ENCODE results near the gene ZNF41.
"Not testable (repeated sequence)": the region's sequence is repeated elsewhere in the genome, so short reads cannot be mapped to it uniquely, and the experiment has no call there.

The ZNF41 gene
- 8.8 to 21.1 (median 15.3) reads per million in 3 donors for total RNA-seq

DNA sequence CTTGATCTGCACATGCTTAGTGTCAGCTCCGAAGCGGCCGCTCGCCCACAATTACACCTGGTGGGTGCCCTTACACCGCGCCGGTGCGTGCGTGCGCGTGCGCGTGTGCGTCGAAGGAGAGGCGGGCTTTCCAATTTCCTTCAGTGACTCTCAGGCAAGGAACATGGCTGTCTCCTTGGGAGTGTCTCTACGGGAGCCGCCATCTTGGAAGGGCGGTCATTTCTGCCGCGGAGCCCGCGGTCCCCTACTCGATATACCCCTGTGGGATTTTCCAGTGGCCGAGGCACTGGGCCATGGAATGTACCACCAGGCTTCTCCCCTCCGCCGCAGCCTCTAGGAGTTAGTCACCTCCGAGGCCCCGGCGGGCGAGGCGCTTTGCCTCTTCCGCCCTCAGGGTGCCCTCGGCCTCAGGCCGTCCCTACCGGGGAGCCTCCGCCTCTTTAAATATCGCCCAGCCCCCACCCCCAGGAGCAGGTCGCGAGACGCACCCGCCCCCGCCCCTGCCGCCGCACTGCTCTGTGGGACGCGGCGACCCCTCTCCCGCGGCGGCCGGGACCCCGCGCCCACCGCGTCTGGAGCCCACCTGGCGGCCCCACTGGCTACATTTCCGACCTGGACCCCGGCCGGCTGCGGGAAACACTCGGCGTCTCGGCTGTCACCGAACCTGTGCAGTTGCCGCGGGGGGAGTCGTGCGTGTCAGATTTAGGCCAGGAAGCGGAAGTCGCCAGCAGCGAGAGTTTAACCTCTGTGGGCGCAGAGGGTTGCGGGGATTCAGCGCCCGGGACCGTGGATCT is at the start of gene ZNF41:
TSS of gene ZNF41 (minus strand) at position 711 of the 794 bp plus-strand sequence. CDS start 15,741 bp downstream, outside the sequence.
- Histone ChIP-seq H3K27ac (ENCODE audit: insufficient read depth, low read length, poor library complexity, severe bottlenecking) (peak within 1 kb of the TSS; percentile 87), H3K4me1 (ENCODE audit: control insufficient read depth, insufficient read depth, low read length, poor library complexity, severe bottlenecking) (peaks cover 4% of the 10 kb centered on the region), H3K27me3 (replicated peaks; ENCODE audit: control insufficient read depth, insufficient read depth, low read length, poor library complexity, severe bottlenecking) (no peaks in the 10 kb centered on the region), H3K4me3 (ENCODE audit: insufficient read depth, low read depth, low read length, poor library complexity, severe bottlenecking) (peak within 1 kb of the TSS; percentile 73), H3K9me3 (ENCODE audit: control insufficient read depth, low read length) (no peaks in the 10 kb centered on the region), H3K36me3 (ENCODE audit: control insufficient read depth, insufficient read depth, low read length) (no peaks in the 10 kb centered on the region)
- DNase-seq: peak; percentile 62 to 73 (median 72)

DNA sequence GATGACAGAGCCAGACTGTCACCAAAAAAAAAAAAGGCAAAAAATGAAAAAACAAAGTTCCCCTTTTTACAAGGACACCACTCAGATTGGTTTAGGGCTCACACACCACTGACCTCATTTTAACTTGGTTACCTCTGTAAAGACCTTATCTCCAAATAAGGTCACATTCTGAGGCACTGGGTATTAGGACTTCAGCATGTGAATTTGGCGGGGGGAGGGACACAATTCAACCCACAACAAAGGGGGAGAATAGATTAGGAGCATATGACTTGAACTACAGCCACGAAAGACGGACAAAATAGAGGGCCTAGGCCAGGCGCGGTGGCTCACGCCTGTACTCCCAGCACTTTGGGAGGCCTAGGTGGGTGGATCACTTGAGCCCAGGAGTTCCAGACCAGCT is 47.0 kb upstream of the ZNF41 start:
- H3K9me3 ChIP-seq (ENCODE audit: control insufficient read depth, low read length): no peaks in the 10 kb centered on the region
- no peaks in the 10 kb centered on the region for H3K36me3 ChIP-seq (ENCODE audit: control insufficient read depth, insufficient read depth, low read length)
- DNase-seq: no peak
- H3K4me3 ChIP-seq (ENCODE audit: insufficient read depth, low read depth, low read length, poor library complexity, severe bottlenecking): no peak overlapping the region
- no peaks in the 10 kb centered on the region for H3K4me1 ChIP-seq (ENCODE audit: control insufficient read depth, insufficient read depth, low read length, poor library complexity, severe bottlenecking)
- H3K27me3 ChIP-seq (replicated peaks; ENCODE audit: control insufficient read depth, insufficient read depth, low read length, poor library complexity, severe bottlenecking): no peaks in the 10 kb centered on the region
- H3K27ac ChIP-seq (ENCODE audit: insufficient read depth, low read length, poor library complexity, severe bottlenecking): no peak overlapping the region

DNA sequence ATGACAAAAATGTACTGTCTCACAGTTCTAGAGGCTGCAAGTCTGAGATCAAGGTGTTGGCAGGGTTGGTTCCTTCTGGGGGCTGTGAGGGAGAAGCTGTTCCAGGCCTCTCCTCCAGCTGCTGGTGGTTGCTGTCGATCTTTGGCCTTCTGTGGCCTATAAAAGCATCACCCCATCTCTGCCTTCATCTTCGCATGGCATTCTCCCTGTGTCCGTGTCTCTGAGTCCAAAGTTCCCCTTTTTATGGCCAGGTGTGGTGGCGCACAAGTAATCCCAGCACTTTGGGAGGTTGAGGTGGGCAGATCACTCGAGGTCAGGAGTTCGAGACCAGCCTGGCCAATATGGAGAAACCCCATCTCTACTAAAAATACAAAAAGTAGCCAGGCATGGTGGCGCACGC is 46.5 kb upstream of the ZNF41 start:
- no peaks in the 10 kb centered on the region for H3K36me3 ChIP-seq (ENCODE audit: control insufficient read depth, insufficient read depth, low read length)
- H3K4me3 ChIP-seq (ENCODE audit: insufficient read depth, low read depth, low read length, poor library complexity, severe bottlenecking): no peak overlapping the region
- DNase-seq: no peak
- H3K27me3 ChIP-seq (replicated peaks; ENCODE audit: control insufficient read depth, insufficient read depth, low read length, poor library complexity, severe bottlenecking): no peaks in the 10 kb centered on the region
- H3K9me3 ChIP-seq (ENCODE audit: control insufficient read depth, low read length): no peaks in the 10 kb centered on the region
- no peaks in the 10 kb centered on the region for H3K4me1 ChIP-seq (ENCODE audit: control insufficient read depth, insufficient read depth, low read length, poor library complexity, severe bottlenecking)
- no peak overlapping the region for H3K27ac ChIP-seq (ENCODE audit: insufficient read depth, low read length, poor library complexity, severe bottlenecking)

DNA sequence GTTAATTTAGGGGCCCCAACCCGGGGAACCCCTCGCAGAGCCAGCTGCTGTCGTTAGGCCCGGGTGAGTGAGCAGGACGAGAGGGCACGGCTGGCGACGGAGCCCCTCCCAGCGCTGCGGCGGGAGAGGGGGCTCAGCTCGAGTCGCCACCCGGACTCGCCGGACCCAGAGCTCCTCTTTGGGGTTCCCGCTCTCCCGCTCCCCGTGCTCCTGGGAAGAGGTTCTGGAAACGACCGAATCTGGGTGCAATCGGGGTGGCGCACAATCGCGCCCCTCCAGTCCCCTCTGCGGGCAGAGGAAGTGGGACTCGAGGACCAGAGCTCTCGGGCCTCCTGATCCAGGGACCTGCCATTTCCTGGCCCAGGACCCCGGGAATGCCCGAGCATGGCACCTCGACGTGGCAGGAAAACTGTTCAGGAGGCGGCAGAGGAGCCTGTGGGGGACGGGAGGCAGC is 40.7 kb upstream of the ZNF41 start:
- H3K4me3 ChIP-seq (ENCODE audit: insufficient read depth, low read depth, low read length, poor library complexity, severe bottlenecking): peak overlapping the region; percentile 56
- no peak overlapping the region for H3K27ac ChIP-seq (ENCODE audit: insufficient read depth, low read length, poor library complexity, severe bottlenecking)
- no peak for DNase-seq
- H3K4me1 ChIP-seq (ENCODE audit: control insufficient read depth, insufficient read depth, low read length, poor library complexity, severe bottlenecking): peaks cover 5% of the 10 kb centered on the region
- no peaks in the 10 kb centered on the region for H3K36me3 ChIP-seq (ENCODE audit: control insufficient read depth, insufficient read depth, low read length)
- H3K27me3 ChIP-seq (replicated peaks; ENCODE audit: control insufficient read depth, insufficient read depth, low read length, poor library complexity, severe bottlenecking): no peaks in the 10 kb centered on the region
- no peaks in the 10 kb centered on the region for H3K9me3 ChIP-seq (ENCODE audit: control insufficient read depth, low read length)

DNA sequence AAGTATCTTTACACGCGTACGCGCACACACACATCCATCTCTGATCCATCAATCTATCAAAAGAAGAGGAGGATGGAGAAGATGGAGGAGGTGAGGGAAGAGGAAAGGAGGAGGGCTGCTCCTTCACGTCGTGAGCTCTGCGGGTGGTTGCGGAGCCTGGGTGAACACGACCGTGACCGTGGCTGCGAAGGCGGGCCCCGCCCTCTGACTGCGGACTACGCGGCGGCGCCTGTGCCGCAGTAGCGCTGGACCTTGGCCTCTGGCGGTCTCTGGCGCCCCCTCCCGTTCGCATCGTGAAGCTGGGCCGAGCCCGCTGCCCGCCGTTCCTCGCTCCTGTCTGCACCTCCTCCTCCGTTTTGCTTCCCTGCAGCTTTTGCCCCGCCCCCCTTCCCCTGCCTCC is 40.3 kb upstream of the ZNF41 start:
- peak; percentile 58 to 72 (median 62) for DNase-seq
- no peak overlapping the region for H3K27ac ChIP-seq (ENCODE audit: insufficient read depth, low read length, poor library complexity, severe bottlenecking)

DNA sequence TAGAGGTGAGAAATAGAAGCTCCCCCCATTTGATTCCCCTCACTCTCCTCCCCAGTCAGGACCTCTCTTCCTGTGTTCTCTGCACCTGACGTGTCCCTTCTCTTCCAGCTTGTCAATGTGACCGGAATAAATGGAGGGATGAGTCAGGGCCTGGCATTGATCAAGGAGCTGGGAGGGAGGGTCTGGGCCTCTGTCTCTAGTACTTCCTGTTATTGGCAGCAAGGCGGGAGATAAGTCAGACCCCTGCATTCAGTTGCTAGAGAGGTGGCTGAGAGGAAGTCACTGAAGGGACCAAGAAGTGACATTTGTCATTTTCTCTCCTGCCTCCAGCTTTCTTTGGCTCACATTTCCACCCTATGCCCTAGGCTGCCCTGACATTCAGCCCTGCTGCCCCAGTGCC is 35.1 kb upstream of the ZNF41 start:
- H3K36me3 ChIP-seq (ENCODE audit: control insufficient read depth, insufficient read depth, low read length): no peaks in the 10 kb centered on the region
- no peak for DNase-seq
- no peaks in the 10 kb centered on the region for H3K27me3 ChIP-seq (replicated peaks; ENCODE audit: control insufficient read depth, insufficient read depth, low read length, poor library complexity, severe bottlenecking)

More for the DNA sequence above, 40.3 kb upstream of the ZNF41 start:
- Histone ChIP-seq H3K4me3 (ENCODE audit: insufficient read depth, low read depth, low read length, poor library complexity, severe bottlenecking) (peak overlapping the region; percentile 56), H3K36me3 (ENCODE audit: control insufficient read depth, insufficient read depth, low read length) (no peaks in the 10 kb centered on the region), H3K9me3 (ENCODE audit: control insufficient read depth, low read length) (no peaks in the 10 kb centered on the region), H3K27me3 (replicated peaks; ENCODE audit: control insufficient read depth, insufficient read depth, low read length, poor library complexity, severe bottlenecking) (no peaks in the 10 kb centered on the region), H3K4me1 (ENCODE audit: control insufficient read depth, insufficient read depth, low read length, poor library complexity, severe bottlenecking) (peaks cover 5% of the 10 kb centered on the region)

DNA sequence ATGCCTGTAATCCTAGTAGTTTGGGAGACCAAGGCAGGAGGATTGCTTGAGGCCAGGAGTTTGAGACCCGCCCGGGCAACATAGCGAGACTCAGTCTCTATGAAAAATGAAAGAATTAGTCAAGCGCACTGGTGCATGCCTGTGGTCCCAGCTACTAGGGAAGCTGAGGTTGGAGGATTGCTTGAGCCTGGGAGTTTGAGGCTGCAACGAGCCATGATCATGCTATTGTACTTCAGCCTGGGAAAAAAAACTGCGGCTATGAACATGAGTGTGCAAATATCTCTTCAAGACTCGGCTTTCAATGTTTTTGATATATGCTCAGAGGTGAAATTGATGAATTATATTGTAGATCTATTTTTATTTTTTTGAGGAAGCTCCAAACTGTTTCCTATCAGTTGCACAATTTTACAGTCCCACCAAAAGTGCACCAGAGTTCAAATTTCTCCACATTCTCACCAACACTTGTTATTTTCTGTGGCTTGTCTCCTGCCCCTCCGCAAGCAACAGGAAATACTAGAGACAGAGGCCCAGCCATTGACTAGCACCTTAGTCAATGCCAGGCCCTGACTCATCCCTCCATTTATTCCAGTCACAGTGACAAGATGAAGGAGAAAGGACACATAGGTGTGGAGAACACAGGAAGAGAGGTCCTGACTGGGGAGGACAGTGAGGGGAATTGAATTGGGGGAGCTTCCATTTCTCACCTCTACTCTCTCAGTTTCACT is 33.1 kb upstream of the ZNF41 start:
- Histone ChIP-seq H3K9me3 (ENCODE audit: control insufficient read depth, low read length) (no peaks in the 10 kb centered on the region), H3K36me3 (ENCODE audit: control insufficient read depth, insufficient read depth, low read length) (no peaks in the 10 kb centered on the region), H3K27ac (ENCODE audit: insufficient read depth, low read length, poor library complexity, severe bottlenecking) (no peak overlapping the region), H3K4me3 (ENCODE audit: insufficient read depth, low read depth, low read length, poor library complexity, severe bottlenecking) (no peak overlapping the region), H3K27me3 (replicated peaks; ENCODE audit: control insufficient read depth, insufficient read depth, low read length, poor library complexity, severe bottlenecking) (no peaks in the 10 kb centered on the region), H3K4me1 (ENCODE audit: control insufficient read depth, insufficient read depth, low read length, poor library complexity, severe bottlenecking) (no peaks in the 10 kb centered on the region)
- DNase-seq: no peak

More for the DNA sequence above, 35.1 kb upstream of the ZNF41 start:
- Histone ChIP-seq H3K4me3 (ENCODE audit: insufficient read depth, low read depth, low read length, poor library complexity, severe bottlenecking) (no peak overlapping the region), H3K27ac (ENCODE audit: insufficient read depth, low read length, poor library complexity, severe bottlenecking) (no peak overlapping the region), H3K9me3 (ENCODE audit: control insufficient read depth, low read length) (no peaks in the 10 kb centered on the region), H3K4me1 (ENCODE audit: control insufficient read depth, insufficient read depth, low read length, poor library complexity, severe bottlenecking) (no peaks in the 10 kb centered on the region)

DNA sequence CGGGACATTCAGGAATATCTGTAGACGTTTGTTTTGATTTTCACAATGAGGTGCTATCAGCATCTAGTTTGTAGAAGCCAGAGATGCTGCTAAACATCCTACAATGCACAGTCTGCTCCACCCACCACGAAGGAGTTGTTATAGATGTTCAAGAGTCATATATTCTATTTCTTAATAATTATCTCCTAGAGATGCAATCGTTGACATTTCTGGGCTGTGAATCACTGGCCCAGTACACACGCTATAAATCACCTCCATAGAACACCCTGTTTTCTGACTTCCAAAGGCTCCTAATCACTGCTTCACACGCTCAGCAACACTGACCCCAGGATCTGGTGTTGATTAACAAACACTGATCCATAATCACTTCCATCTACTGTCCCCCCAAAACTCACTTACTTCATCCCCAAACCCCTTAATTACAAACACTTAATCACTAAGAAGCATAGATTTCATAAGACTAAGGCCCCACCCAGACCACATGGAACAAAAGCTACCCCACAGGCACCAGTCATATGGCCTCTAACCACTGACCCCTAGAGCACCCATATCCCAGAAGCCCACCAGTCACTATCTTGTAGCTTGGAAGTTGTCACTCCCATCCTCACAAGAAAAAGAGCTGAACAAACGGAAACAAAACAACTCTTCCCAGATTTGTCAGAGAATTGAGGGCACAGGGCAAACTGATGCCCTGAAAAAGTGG is 31.7 kb upstream of the ZNF41 start:
- H3K9me3 ChIP-seq (ENCODE audit: control insufficient read depth, low read length): no peaks in the 10 kb centered on the region
- no peaks in the 10 kb centered on the region for H3K27me3 ChIP-seq (replicated peaks; ENCODE audit: control insufficient read depth, insufficient read depth, low read length, poor library complexity, severe bottlenecking)
- H3K27ac ChIP-seq (ENCODE audit: insufficient read depth, low read length, poor library complexity, severe bottlenecking): no peak overlapping the region
- H3K4me1 ChIP-seq (ENCODE audit: control insufficient read depth, insufficient read depth, low read length, poor library complexity, severe bottlenecking): no peaks in the 10 kb centered on the region
- DNase-seq: no peak
- no peaks in the 10 kb centered on the region for H3K36me3 ChIP-seq (ENCODE audit: control insufficient read depth, insufficient read depth, low read length)
- no peak overlapping the region for H3K4me3 ChIP-seq (ENCODE audit: insufficient read depth, low read depth, low read length, poor library complexity, severe bottlenecking)

DNA sequence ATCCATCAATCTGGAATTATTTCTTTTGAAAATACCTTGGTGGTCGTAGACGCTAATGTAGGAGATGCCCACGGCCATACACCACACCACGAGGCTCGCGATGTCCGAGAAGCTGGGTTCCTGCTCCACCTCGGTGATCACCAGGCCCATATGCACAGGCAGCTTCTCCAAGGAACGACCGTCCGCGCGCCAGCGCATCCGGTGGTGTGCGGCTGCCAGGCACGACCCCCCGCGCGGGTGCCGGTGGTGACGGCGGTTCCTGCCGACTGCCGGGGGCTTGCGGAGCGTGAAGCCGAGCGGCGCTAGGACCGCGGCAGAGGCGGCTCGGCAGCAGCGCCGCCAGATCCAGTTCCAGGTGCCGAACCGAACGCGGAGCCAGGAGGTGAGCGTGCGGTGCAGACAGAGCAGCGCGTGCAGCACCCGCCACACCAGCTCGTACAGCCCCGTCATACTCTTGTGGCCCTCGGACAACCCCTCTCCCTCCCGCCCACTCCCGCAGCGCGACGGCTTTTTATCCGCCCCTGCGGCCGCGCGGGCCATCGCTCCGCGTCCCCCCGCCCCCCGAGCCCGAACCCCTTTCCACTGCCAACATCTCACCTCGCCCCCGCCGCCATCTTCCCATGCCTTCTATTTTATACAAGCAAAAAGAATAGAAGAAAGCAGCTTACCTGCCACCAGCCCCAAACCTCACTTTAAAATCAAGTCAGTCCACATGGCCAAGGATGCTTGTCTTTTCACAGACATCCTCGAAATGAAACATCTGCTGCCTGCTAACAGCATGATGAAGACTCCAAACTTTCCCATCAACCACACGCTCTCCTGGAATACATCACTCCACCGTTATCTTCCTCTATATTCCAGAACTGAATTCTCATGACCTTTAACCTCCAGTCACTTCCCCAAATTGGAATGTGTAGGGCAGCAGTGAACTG is 30.3 kb upstream of the ZNF41 start:
- H3K27ac ChIP-seq (ENCODE audit: insufficient read depth, low read length, poor library complexity, severe bottlenecking); H3K36me3 ChIP-seq (ENCODE audit: control insufficient read depth, insufficient read depth, low read length); H3K4me1 ChIP-seq (ENCODE audit: control insufficient read depth, insufficient read depth, low read length, poor library complexity, severe bottlenecking); H3K9me3 ChIP-seq (ENCODE audit: control insufficient read depth, low read length); H3K27me3 ChIP-seq (replicated peaks; ENCODE audit: control insufficient read depth, insufficient read depth, low read length, poor library complexity, severe bottlenecking): not testable (repeated sequence)
- H3K4me3 ChIP-seq (ENCODE audit: insufficient read depth, low read depth, low read length, poor library complexity, severe bottlenecking): peak overlapping the region; percentile 46
- DNase-seq: peak in 1 of 3 donors; percentile 1
